ENCODE data around the gene ALPK1. TPM values are rescaled to one million over a fixed set of nuclear protein-coding genes. Genes with fewer than 3 reads are reported as not detected.

The ALPK1 gene
- 2.1 and 8.8 TPM in 2 replicates for total RNA-seq (2014; rRNA removed; shearing (Covaris generic); ENCODE audit: low replicate concordance)

GRCh38 chr4:112296949-112297880, at the start of gene ALPK1:
Gene ALPK1, plus strand, starts transcription at chr4:112297369.
- no peak for DNase-seq
- H3K9me3 ChIP-seq: no peaks in the 10 kb centered on the region
- H3K27me3 ChIP-seq: no peaks in the 10 kb centered on the region
- no peaks in the 10 kb centered on the region for H3K36me3 ChIP-seq
- H3K4me3 ChIP-seq: peak within 1 kb of the TSS; percentile 51

GRCh38 chr4:112251019-112251643, 46.0 kb upstream of the ALPK1 start:
- Histone ChIP-seq H3K36me3 (no peaks in the 10 kb centered on the region), H3K4me3 (no peak overlapping the region), H3K9me3 (no peaks in the 10 kb centered on the region), H3K27me3 (no peaks in the 10 kb centered on the region)
- no peak for DNase-seq

DNA sequence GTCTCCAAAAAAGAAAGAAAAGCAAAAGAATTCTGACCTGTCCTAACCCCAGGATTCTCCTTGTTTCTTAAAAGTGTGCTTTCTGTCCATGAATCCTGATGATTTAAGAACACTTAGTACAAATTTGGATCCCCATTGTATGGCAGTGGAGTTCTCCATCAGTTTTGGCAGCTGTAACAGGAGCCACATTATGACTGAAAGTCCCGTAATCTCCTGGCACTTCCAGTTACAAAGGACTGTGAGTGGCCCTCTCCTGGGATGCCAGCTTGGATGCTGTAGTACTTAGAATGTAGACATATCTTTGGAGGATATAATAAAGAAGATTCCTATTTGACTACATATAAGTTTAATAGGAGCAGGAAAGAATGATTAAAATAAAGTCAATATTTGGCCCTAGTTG, 44.9 kb upstream of the ALPK1 start:
- H3K9me3 ChIP-seq: no peaks in the 10 kb centered on the region
- no peaks in the 10 kb centered on the region for H3K27me3 ChIP-seq
- H3K36me3 ChIP-seq: no peaks in the 10 kb centered on the region
- no peak overlapping the region for H3K4me3 ChIP-seq
- DNase-seq: no peak

DNA sequence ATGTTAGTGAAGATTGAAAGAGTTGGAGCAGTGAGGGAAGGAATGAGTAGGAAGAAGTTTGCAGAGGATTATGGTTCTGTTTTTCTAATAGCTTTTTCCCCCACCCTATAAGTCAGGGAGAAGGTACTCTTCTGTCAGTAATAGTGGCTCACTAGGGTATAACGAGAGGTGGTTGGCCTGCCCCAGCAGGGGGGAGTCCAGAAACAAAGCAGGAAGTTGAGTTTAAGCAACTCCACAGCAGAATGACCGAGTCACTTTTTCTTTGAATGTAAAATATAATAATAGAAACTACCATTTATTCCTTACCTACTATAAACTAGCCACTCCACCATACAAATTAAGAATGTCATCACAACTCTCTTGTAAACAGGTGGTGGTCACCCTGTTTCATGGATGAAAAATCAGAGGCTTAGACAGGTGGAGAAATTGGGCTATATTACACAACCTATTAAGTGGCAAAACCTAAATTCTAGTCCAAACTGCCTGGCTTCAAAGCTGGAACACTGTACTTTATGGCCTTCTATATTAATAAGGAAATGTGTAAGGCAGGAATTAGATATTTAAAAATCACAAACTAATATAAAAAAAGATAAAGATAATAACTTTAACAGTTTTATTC, 43.7 kb upstream of the ALPK1 start:
- Histone ChIP-seq H3K27me3 (no peaks in the 10 kb centered on the region), H3K4me3 (no peak overlapping the region), H3K36me3 (no peaks in the 10 kb centered on the region; the same call in 1 of the 2 replicates), H3K9me3 (no peaks in the 10 kb centered on the region)
- DNase-seq: no peak

DNA sequence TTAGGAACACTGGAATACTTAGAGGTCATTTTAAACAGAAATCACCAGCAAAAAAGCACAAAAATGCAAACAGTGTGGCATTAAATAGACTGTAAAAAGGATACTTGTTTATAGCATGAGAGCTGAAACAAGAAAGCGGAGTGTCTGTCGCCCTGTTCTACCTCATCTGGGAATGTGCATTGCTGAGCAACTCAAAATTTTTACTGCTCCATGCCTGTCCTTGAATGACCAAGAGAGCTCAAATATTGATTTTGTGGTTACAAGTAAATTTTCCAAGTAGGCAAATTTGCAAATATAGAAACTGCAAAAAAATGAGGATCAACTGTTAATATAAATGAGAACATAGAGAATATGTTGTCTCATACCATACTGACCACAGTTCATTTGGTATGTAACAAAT, 40.1 kb upstream of the ALPK1 start:
- DNase-seq: no peak
- no peaks in the 10 kb centered on the region for H3K27me3 ChIP-seq
- H3K4me3 ChIP-seq: no peak overlapping the region
- no peaks in the 10 kb centered on the region for H3K9me3 ChIP-seq
- H3K36me3 ChIP-seq: no peaks in the 10 kb centered on the region; the same call in 1 of the 2 replicates

- H3K4me3 ChIP-seq: no peak overlapping the region
- no peaks in the 10 kb centered on the region for H3K9me3 ChIP-seq
- DNase-seq: no peak
- H3K27me3 ChIP-seq: no peaks in the 10 kb centered on the region
- 0 out of 2 replicates have a peak, but pooled peaks cover 2% of the 10 kb centered on the region for H3K36me3 ChIP-seq
Observed at GRCh38 chr4:112266823-112267222, 30.3 kb upstream of the ALPK1 start.

DNA sequence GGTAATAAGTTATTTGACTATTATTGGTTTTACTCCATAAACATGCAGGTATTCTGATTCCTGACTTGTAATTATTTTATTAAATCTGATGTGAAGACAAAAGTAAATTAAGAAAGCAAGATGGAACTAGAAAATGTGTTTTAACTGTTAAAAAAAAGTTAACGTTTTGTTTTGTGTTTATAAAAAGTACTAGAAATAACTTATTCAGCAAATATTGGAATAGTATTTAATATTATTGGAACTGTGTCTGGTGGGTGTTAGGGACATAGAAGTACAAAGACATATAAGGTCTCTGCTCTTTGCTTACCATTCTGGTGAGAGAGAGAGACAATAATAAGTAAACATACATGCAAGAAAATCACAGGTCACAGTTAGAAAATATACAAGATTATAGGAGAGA, 27.1 kb upstream of the ALPK1 start:
- Histone ChIP-seq H3K4me3 (no peak overlapping the region), H3K27me3 (no peaks in the 10 kb centered on the region), H3K36me3 (0 out of 2 replicates have a peak, but pooled peaks cover 2% of the 10 kb centered on the region), H3K9me3 (no peaks in the 10 kb centered on the region)
- no peak for DNase-seq

DNA sequence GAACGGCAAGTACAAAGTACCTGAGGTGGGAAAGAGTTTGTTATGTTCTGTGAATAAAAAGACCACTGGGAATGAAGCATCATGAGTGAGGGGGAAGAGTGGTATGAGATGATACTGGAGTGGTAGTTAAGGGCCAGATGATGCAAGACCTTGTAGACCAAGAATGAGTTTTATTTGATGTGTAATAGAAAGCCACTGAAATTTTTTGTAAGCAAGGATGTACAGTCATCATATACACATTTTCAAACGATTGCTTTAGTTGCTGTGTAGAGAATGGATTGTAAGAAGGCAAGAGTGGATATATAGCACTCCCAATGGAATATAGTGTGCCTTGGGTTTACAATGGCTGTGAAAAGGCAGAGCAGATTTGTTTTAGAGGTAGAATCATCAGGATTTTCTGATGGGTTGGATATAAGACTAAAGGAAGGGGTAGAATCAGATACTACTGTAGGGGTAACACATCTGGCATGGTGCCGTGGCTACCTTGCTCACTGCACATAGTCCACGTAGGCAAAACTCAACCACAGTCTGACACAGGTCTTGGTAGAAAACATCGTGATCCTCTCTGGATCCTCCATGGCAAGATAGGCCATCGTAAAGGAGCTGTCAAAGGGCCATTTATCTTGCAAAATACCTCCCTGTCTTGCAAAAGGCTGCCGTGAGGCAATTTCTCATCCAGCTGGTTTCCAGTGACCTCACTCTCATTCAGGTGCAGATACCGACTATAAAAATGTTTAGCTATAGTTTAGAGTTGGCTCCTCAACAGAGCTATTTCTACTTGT, 26.3 kb upstream of the ALPK1 start:
- H3K9me3 ChIP-seq: no peaks in the 10 kb centered on the region
- H3K27me3 ChIP-seq: no peaks in the 10 kb centered on the region
- H3K36me3 ChIP-seq: 0 out of 2 replicates have a peak, but pooled peaks cover 2% of the 10 kb centered on the region
- no peak overlapping the region for H3K4me3 ChIP-seq
- DNase-seq: no peak

DNA sequence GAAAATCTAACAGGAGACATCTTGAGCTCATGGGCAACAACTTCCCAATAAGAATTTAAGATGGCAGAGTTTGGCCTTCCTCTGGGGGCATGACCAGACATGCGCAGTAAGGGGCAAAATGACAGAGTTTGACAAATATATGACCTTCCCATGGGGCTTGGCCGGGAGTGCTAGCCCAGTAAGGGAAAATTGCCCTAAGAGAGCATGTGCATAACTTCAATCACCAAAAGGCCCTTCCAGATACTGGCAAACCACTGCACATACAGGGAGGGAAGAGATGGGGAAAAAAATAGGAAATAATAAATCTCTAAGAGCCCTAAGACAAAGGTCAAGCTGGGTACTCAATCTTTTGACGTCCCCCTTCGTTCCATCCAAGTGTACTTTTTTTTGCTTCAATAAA, 24.9 kb upstream of the ALPK1 start:
- 0 out of 2 replicates have a peak, but pooled peaks cover 2% of the 10 kb centered on the region for H3K36me3 ChIP-seq
- no peak overlapping the region for H3K4me3 ChIP-seq
- H3K9me3 ChIP-seq: no peaks in the 10 kb centered on the region
- no peaks in the 10 kb centered on the region for H3K27me3 ChIP-seq
- no peak for DNase-seq

DNA sequence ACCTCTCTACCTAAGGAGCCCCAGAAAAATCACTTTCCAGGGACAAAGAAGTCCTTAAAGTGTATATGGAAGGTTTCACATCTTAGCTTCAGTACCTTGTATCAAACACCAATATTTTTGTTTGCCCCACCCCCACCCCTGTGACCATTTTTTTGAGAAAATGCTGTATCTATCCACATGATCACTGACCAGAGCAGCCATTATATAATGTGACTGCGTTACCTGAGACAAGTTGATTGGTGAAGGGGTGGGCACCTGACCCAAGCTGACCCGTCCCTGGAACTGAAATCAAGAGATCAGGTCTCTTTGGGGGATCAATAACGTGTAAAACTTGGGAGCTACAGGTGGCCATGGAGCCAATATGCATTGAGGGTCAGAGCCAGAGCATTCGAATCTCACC, 22.2 kb upstream of the ALPK1 start:
- DNase-seq: no peak
- Histone ChIP-seq H3K36me3 (no peaks in the 10 kb centered on the region), H3K27me3 (no peaks in the 10 kb centered on the region), H3K9me3 (no peaks in the 10 kb centered on the region), H3K4me3 (no peak overlapping the region)

DNA sequence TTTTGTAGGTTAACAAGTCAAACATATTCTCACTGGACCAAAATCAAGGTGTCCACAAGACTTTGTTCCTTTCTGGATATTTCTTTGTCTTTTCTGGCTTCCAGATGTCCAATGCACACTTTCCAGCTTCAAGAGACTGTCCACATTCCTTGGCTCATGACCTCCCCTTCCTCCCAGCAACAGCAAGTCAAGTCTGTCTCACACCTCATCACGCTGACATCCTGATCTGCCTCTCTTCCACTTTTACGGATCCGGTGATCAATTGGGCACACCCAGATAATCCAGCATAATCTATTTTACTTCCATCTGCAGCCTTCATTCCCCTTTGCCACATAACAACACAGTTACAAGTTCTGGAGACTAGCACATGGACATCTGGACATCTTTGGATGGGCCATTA, 21.1 kb upstream of the ALPK1 start:
- H3K27me3 ChIP-seq: no peaks in the 10 kb centered on the region
- no peak overlapping the region for H3K4me3 ChIP-seq
- DNase-seq: no peak
- no peaks in the 10 kb centered on the region for H3K36me3 ChIP-seq
- H3K9me3 ChIP-seq: no peaks in the 10 kb centered on the region

DNA sequence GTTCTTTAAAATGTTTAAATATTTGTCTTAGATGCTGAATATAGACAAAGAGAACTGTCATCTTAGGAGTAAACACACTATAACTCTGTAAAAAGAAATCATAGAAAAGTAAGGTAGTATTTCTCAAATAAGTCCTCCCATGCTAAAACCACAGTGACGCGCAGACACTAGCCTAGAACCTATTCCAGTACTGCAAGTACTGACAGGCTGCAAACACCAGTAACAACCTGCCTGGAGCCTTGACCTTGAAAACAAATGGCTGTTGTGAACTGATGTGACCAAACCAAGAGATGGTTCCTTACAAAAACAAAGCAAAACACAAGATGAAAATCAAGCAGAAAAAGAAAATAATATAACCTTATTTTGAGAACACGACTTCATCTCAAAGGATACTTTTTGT, 19.9 kb upstream of the ALPK1 start:
- H3K36me3 ChIP-seq: no peaks in the 10 kb centered on the region
- no peak for DNase-seq

GRCh38 chr4:112277705-112278448, 19.3 kb upstream of the ALPK1 start:
- Histone ChIP-seq H3K36me3 (no peaks in the 10 kb centered on the region), H3K27me3 (no peaks in the 10 kb centered on the region), H3K4me3 (no peak overlapping the region), H3K9me3 (no peaks in the 10 kb centered on the region)
- no peak for DNase-seq

More for the DNA sequence above, 19.9 kb upstream of the ALPK1 start:
- H3K4me3 ChIP-seq: no peak overlapping the region
- no peaks in the 10 kb centered on the region for H3K9me3 ChIP-seq
- no peaks in the 10 kb centered on the region for H3K27me3 ChIP-seq

- no peak overlapping the region for H3K4me3 ChIP-seq
- H3K27me3 ChIP-seq: no peaks in the 10 kb centered on the region
- no peaks in the 10 kb centered on the region for H3K9me3 ChIP-seq
- no peaks in the 10 kb centered on the region for H3K36me3 ChIP-seq
- no peak for DNase-seq
Observed at GRCh38 chr4:112279025-112279881, 17.9 kb upstream of the ALPK1 start.

DNA sequence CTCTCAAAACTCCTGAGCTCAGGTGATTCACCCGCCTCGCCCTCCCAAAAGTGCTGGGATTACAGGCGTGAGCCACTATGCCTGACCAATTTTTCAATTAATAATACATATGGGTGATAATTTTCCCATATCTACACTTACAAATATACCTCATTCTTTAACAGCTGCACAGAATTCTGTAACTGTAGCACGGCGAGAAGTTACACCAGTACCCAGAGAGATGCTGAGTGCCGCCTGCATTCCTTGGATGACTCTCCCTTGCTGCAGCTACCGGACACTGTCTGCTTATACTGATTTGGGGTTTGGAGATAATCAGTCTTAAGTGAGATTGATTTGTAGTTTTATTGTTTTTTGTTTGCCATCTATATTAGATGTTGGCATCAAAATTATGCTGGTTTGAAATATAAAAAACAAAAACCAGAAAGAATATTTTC, 17.3 kb upstream of the ALPK1 start:
- Histone ChIP-seq H3K36me3 (no peaks in the 10 kb centered on the region), H3K4me3 (no peak overlapping the region), H3K27me3 (no peaks in the 10 kb centered on the region), H3K9me3 (no peaks in the 10 kb centered on the region)
- DNase-seq: no peak
